Activated CD4-positive, alpha-beta T cell treated with anti-CD3 and anti-CD28 coated beads for 48 hours (primary cell): Measurements from ENCODE around the gene GALK1.
"Not testable (repeated sequence)": the region's sequence is repeated elsewhere in the genome, so short reads cannot be mapped to it uniquely, and the experiment has no call there.

Source experiments
- DNase-seq: peaks from one replicate; pipeline ENCODE4 v3.0.0-alpha.2; 2020

The GALK1 gene

GRCh38 chr17:75783803-75784472 lies 18.9 kb upstream of the GALK1 start:
- DNase-seq = peak; percentile 40

DNA sequence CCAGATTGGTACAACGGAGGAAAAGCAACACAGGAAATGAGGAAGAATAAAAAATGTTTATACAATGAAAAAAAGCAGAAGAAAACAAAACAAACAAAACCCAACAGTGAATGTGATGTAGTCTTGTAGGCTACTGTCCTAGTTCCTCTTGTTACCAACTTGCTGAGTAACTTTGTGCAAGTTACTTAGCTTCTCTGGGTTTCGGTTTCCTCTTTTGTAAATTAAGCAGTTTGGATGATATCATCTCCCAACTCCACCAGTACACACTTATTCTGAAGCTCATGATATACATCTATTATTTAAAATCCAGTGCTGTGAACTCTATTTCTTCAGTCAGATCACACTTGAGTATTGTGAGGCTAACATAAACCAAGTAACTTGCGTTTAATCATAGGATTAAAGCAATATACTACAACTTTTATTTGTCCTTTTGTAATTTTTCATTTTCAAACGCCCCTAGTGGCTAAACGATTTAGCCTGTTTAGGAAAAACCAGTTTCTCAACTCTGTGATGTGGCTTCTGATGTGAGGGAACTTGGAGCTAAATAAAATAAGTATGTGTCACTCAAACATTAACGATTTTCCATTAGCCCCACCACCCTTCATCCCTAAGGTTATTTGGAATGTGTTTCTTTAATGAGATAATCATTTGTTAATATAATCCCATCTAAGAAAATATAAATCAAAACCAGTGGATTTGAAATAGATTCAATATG lies 18.2 kb upstream of the GALK1 start:
- DNase-seq = no peak

- DNase-seq = no peak
These were observed 15.2 kb upstream of the GALK1 start for GRCh38 chr17:75779987-75780889.

GRCh38 chr17:75779250-75779986 lies 14.4 kb upstream of the GALK1 start:
- peak; percentile 95 for DNase-seq

- DNase-seq = peak; percentile 84
These were observed 13.9 kb upstream of the GALK1 start for GRCh38 chr17:75778861-75779249.

GRCh38 chr17:75778066-75778860 lies 13.3 kb upstream of the GALK1 start:
- DNase-seq = not testable (repeated sequence)

DNA sequence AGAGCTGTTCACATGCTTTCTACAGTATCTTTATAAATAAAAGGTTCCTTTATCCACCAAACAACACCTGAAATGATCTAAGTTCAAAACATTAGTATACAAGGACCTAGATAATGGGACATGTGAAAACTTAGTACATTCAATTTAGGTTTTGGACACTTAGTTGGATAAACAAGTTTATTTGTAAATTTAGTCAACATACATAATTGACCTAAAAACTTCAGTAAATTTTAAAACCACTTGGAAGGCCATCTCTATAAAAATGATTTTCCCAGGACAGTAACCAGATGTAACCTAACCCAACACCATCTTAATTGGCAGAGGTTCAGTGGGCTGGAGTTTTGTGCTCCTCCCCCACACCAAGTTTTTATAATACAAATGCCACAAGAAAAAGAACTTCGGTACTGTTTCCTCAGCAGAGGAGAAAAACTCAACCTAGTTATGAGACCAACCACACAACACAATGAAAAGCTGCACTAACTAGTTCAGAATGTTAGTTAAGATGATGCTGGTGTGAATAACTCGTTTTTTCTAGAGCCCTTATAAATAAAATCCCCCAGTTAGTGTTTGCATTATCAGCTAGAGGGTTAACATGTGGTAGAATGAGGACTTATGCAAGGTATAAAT lies 12.4 kb upstream of the GALK1 start:
- no peak for DNase-seq

DNA sequence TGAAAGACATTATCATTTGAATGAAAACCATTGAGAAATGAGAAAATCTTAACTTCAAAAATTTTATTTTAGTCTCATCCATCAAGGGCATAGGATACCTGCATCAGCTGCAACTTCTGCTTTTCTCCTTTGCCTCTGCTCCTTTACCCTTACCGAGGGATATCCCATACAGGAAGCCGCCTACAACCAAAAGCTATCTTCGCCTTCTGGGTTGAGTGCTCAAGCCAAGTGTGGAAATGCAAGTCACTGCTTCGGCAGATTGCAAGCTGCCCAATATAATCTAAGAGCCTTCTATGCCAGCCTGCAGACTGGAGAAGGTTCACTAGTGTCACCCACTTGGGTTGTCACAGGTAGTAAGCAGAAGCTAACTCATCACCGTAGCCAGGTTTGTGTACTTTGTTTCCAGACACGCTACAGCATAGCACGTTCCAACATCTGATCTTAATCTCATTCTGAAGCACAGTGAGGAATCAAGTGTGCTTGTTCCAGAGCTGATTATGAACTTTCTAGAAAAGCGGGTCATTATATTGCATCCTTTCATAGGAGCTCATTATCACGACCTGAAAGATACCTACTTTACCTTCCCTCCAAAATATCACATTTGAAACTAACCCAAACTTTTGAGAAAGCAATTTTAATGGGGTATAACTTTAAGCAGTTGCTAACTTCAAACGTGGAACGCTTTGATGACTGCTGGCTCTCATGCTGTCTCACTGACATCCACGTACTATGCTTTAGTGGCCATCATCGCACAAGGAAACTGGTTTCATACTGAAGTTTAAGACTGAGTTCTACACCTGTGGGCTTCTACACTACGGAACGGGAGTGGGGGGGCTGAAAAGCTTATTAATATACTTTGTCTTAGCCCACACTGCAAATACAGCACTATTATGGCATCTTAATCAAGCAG lies 11.6 kb upstream of the GALK1 start:
- DNase-seq = peak; percentile 39

DNA sequence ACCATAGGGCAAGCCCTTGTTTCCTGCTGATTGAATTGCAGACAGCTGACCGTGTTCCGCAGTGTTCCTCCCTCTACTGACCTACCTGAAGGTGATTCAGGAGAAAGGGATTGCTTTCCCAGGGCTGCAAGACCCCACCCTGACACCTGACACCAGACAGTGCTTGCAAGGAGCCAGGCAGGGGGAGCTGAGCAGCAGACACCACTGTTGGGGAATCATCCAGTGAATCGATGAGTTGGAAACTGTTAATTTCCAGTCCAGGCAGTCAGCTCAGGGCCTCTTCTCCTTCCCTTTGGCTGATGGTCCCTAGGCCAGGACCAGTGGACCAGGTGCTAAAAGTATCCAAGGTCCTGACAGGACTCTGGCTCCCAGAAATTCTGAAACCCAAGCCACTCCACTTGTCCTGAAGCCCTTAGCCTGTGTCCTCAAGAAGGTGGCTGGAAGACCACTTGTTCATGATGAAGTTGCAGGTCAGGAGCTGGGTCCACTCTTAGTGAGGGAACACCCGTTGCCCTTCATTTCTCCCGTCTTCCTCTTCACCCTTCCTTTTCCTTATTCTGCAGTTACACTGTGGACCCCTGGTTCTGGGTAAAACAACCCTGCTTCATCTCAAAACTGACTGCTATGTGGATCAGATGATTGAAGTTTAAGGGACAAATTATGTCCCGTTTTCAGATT lies 10.1 kb upstream of the GALK1 start:
- DNase-seq = peak; percentile 23

GRCh38 chr17:75774471-75774990 lies 9.5 kb upstream of the GALK1 start:
- peak; percentile 22 for DNase-seq

GRCh38 chr17:75773808-75774470 lies 8.9 kb upstream of the GALK1 start:
- DNase-seq = no peak

- no peak for DNase-seq
These were observed 8.3 kb upstream of the GALK1 start for GRCh38 chr17:75773121-75773807.

GRCh38 chr17:75771334-75772281 lies 6.6 kb upstream of the GALK1 start:
- no peak for DNase-seq

DNA sequence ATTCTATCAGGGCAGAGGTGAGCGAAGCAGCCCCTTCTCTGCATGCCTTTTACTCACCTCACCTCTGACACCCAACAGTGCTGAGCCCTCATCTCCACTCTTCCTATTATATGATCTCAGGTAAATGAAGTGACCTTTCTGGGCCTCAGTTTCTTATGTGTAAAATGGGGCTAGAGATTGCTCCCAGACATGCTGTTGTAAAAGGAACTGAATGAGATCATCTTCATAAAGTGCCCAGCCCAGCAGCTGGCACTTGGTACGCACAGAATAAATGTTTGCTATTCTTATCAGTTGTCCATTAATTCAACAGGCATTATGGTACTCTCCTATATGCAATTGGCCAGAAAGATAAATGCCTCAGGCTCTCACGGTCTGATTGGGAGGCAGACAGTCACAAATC lies 4.5 kb upstream of the GALK1 start:
- no peak for DNase-seq

DNA sequence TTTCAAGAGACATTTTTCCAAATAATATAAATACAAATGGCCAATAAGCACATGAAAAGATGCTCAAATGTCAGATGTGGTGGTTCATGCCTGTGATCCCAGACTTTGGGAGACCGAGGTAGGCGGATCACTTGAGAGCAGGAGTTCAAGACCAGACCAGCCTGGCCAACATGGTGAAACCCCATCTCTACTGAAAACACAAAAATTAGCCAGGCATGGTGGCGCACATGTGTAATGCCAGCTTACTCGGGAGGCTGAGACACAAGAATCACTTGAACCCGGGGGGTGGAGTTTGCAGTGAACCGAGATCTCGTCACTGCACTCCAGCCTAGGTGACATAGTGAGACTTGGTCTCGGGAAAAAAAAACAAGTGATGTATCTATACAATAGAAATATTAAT lies 2.9 kb upstream of the GALK1 start:
- no peak for DNase-seq

DNA sequence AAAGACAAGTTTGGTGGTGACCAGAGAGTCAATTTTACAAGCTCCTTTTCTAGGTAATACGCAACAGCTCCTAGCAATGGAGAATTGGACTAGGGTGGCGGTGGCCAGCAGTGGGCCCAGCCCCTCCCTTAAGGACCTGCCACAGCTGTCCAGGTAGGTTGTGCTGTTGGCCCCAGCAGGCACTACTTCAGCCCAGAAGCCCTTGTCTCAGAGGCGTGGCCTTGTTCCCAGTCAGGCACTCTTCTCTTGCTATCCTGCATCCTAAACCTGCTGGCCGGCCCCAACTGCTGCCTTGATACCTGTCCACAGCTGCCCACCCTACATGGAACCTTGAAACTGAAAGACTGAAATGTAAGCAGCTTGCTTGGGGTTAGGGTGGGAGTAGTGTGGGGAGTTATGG lies 989 bp upstream of the GALK1 start:
- no peak for DNase-seq

DNA sequence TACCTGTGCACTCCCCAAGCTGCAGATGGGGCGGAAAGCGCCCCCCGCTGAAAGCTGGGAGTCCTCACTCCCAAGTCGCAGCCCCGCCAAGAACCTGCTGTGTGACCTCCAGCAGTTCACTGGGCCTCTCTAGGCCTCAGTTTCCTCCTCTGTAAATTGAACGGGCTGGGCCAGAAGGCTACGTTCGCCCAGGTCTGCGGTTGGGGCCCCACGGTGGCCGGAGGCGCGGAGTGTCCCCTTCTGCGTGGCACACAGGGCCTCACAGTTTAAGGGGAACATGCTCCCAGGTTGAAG lies 628 bp downstream of the GALK1 start:
- no peak for DNase-seq
